Endodermal cell (in vitro differentiated cells): ENCODE measurements around the gene DNAH1. TPM values are rescaled to one million over a fixed set of nuclear protein-coding genes. Genes with fewer than 3 reads are reported as not detected.
A peak's percentile ranks its signal among the peaks of the same experiment; 100 is the strongest.

Experiments used
- DNase-seq: peaks from one replicate; pipeline ENCODE4 v3.0.0-alpha.2; 2017
- H3K27ac ChIP-seq: 2 replicates; pipeline ENCODE4 v1.5.1; 2013; ENCODE audit warnings: mild to moderate bottlenecking, low read depth, low read length, moderate library complexity
- H3K27me3 ChIP-seq: 2 replicates; pipeline ENCODE4 v1.6.1; 2013; ENCODE audit warnings: mild to moderate bottlenecking, low read length, moderate library complexity; ENCODE audit not compliant: insufficient read depth, control insufficient read depth, poor library complexity, severe bottlenecking
- H3K36me3 ChIP-seq: 2 replicates; pipeline ENCODE4 v1.7.0; 2013; ENCODE audit warnings: mild to moderate bottlenecking, low read length, moderate library complexity; ENCODE audit not compliant: control insufficient read depth, insufficient read depth
- H3K4me1 ChIP-seq: one replicate; pipeline ENCODE4 v1.7.0; 2013; ENCODE audit warnings: low read length; ENCODE audit not compliant: control insufficient read depth, insufficient read depth
- H3K4me3 ChIP-seq: 2 replicates; pipeline ENCODE4 v1.5.1; 2013; ENCODE audit warnings: mild to moderate bottlenecking, low read length, moderate library complexity
- H3K9ac ChIP-seq: 2 replicates; pipeline ENCODE4 v1.6.1; 2013; ENCODE audit warnings: mild to moderate bottlenecking, low read length, moderate library complexity; ENCODE audit not compliant: poor library complexity, severe bottlenecking; ENCODE audit errors: extremely low read depth
- H3K9me3 ChIP-seq: 2 replicates; pipeline ENCODE4 v1.6.1; 2013; ENCODE audit warnings: mild to moderate bottlenecking, low read length, moderate library complexity; ENCODE audit not compliant: control insufficient read depth
- H3K27ac Mint-ChIP-seq: 2 replicates; pipeline ENCODE4 v1.8.0; 2020; ENCODE audit warnings: mixed read lengths
- H3K27me3 Mint-ChIP-seq: 2 replicates; pipeline ENCODE4 v1.8.0; 2021; ENCODE audit warnings: mild to moderate bottlenecking, mixed read lengths; ENCODE audit not compliant: insufficient read depth
- H3K36me3 Mint-ChIP-seq: 2 replicates; pipeline ENCODE4 v1.8.0; 2020; ENCODE audit warnings: low read depth, mixed read lengths
- H3K4me1 Mint-ChIP-seq: 2 replicates; pipeline ENCODE4 v1.8.0; 2020; ENCODE audit warnings: mixed read lengths
- H3K4me3 Mint-ChIP-seq: 2 replicates; pipeline ENCODE4 v1.8.0; 2020; ENCODE audit warnings: mild to moderate bottlenecking, moderate library complexity, mixed read lengths
- H3K9me3 Mint-ChIP-seq: 2 replicates; pipeline ENCODE4 v1.8.0; 2020; ENCODE audit warnings: mild to moderate bottlenecking, mixed read lengths
- CTCF ChIP-seq: fragments of 200-600 bp; sonication (generic); conservative IDR thresholded peaks from 2 replicates; pipeline ENCODE4 v1.5.0; 2021; ENCODE audit warnings: antibody characterized with exemption, mild to moderate bottlenecking
- WGBS, 2 experiments: methylation state at CpG; one replicate each; pipeline versions ENCODE4 v1.1.5 to v1.1.7; 2013; ENCODE audit warnings: missing lambda C conversion rate in 2 of 2, mixed read lengths in 1 of 2; ENCODE audit not compliant: insufficient coverage in 1 of 2, insufficient read length in 1 of 2; 5-methylcytosine and 5-hydroxymethylcytosine counted together
- total RNA-seq, 2 donors: library from RNA; stranded (reverse); fragmentation: NEBNext Ultra II Directional in 1 of 2; extraction: Animal tissue kit (Norgen Biotek cat#: 25700) in 1 of 2; gene quantifications; 2 replicates in 1 of 2; 3 replicates in 1 of 2; pipeline ENCODE4 v1.2.1, GENCODE V29; 2021

DNAH1 gene
- total RNA-seq, 2 donors from 2014 or later = 4.9 to 5.5 TPM

GRCh38 chr3:52432225-52432624 is 116.1 kb downstream of the DNAH1 start:
- Histone ChIP-seq H3K36me3 (no peaks in the 10 kb centered on the region), H3K27me3 (no peaks in the 10 kb centered on the region), H3K9me3 (no peaks in the 10 kb centered on the region), H3K4me1 (peaks cover 12% of the 10 kb centered on the region), H3K9ac (no peak overlapping the region), H3K4me3 (no peak overlapping the region), H3K27ac (no peak overlapping the region)
- no peak for TF ChIP-seq CTCF
- Mint-ChIP-seq H3K27ac (no peak overlapping the region), H3K4me3 (no peak overlapping the region), H3K4me1 (peaks cover 29% of the 10 kb centered on the region), H3K36me3 (no peaks in the 10 kb centered on the region), H3K9me3 (no peaks in the 10 kb centered on the region), H3K27me3 (no peaks in the 10 kb centered on the region)
- 89 to 94% methylated on average over 2 to 6 of the region's 6 CpGs for WGBS, 2 experiments
- DNase-seq = peak; percentile 36

GRCh38 chr3:52432691-52433141 is 116.6 kb downstream of the DNAH1 start:
- H3K36me3 ChIP-seq = no peaks in the 10 kb centered on the region
- TF ChIP-seq CTCF = no peak
- H3K27me3 ChIP-seq = no peaks in the 10 kb centered on the region
- Mint-ChIP-seq H3K27ac (no peak overlapping the region), H3K4me1 (peaks cover 29% of the 10 kb centered on the region), H3K4me3 (no peak overlapping the region), H3K36me3 (no peaks in the 10 kb centered on the region), H3K27me3 (no peaks in the 10 kb centered on the region), H3K9me3 (no peaks in the 10 kb centered on the region)
- H3K27ac ChIP-seq = no peak overlapping the region
- peak; percentile 36 for DNase-seq
- H3K4me1 ChIP-seq = peaks cover 12% of the 10 kb centered on the region
- H3K9ac ChIP-seq = no peak overlapping the region
- no peaks in the 10 kb centered on the region for H3K9me3 ChIP-seq
- WGBS, 2 experiments = 94% methylated on average over 2 to 4 of the region's 4 CpGs
- H3K4me3 ChIP-seq = no peak overlapping the region

GRCh38 chr3:52433328-52433995 is 117.3 kb downstream of the DNAH1 start:
- WGBS, 2 experiments = 89 to 92% methylated on average over 8 to 10 of the region's 10 CpGs
- TF ChIP-seq CTCF = no peak
- Histone ChIP-seq H3K9me3 (no peaks in the 10 kb centered on the region), H3K4me3 (no peak overlapping the region), H3K9ac (no peak overlapping the region), H3K27me3 (no peaks in the 10 kb centered on the region), H3K36me3 (no peaks in the 10 kb centered on the region), H3K4me1 (peaks cover 12% of the 10 kb centered on the region), H3K27ac (no peak overlapping the region)
- no peak overlapping the region for H3K27ac Mint-ChIP-seq
- H3K9me3 Mint-ChIP-seq = no peaks in the 10 kb centered on the region
- DNase-seq = peak; percentile 39
- H3K4me3 Mint-ChIP-seq = no peak overlapping the region
- H3K36me3 Mint-ChIP-seq = no peaks in the 10 kb centered on the region
- H3K4me1 Mint-ChIP-seq = peaks cover 29% of the 10 kb centered on the region
- H3K27me3 Mint-ChIP-seq = no peaks in the 10 kb centered on the region
